Measurements from ENCODE around the gene JAKMIP2. TPM values are rescaled to one million over a fixed set of nuclear protein-coding genes. Genes with fewer than 3 reads are reported as not detected.

The JAKMIP2 gene
- total RNA-seq, 1 donor from 2014 or later, result 6.0 TPM

GRCh38 chr5:147539053-147539452, 243.5 kb downstream of the JAKMIP2 start:
- no peaks in the 10 kb centered on the region for H3K36me3 Mint-ChIP-seq (ENCODE audit: insufficient read depth)
- DNase-seq (ENCODE audit: low spot score, unreplicated experiment), result no peak
- no peaks in the 10 kb centered on the region for H3K9me3 Mint-ChIP-seq (ENCODE audit: low read depth)
- TF ChIP-seq, protein P1, sequence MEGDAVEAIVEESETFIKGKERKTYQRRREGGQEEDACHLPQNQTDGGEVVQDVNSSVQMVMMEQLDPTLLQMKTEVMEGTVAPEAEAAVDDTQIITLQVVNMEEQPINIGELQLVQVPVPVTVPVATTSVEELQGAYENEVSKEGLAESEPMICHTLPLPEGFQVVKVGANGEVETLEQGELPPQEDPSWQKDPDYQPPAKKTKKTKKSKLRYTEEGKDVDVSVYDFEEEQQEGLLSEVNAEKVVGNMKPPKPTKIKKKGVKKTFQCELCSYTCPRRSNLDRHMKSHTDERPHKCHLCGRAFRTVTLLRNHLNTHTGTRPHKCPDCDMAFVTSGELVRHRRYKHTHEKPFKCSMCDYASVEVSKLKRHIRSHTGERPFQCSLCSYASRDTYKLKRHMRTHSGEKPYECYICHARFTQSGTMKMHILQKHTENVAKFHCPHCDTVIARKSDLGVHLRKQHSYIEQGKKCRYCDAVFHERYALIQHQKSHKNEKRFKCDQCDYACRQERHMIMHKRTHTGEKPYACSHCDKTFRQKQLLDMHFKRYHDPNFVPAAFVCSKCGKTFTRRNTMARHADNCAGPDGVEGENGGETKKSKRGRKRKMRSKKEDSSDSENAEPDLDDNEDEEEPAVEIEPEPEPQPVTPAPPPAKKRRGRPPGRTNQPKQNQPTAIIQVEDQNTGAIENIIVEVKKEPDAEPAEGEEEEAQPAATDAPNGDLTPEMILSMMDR (IDR thresholded peaks at IDR 0.05; ENCODE audit: unreplicated experiment), result no peak
- no peaks in the 10 kb centered on the region for H3K27me3 Mint-ChIP-seq
- H3K27ac Mint-ChIP-seq, result no peak overlapping the region
- H3K4me3 Mint-ChIP-seq (ENCODE audit: low read depth), result no peak overlapping the region
- H3K4me1 Mint-ChIP-seq (ENCODE audit: low read depth), result peaks cover 3% of the 10 kb centered on the region

DNA sequence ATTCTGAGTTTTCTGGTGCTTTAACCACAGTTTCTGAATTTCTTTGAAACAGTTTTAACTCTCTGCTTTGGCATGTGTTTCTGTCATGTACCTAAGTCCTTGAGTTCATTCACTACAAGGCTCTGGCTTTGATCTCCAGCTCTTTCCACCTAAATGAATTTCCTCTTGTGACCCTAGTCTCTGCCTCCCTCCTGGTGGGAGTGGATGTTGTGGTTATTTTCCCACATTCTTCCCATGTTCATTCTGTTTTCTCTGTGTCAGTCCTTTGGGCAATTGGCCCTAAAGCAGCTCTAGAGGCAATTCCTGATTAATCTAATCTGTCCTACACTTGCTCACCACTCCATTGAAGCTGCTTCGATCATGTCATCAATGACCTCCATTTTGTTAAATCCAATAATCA, 244.3 kb downstream of the JAKMIP2 start:
- H3K9me3 Mint-ChIP-seq (ENCODE audit: low read depth), result no peaks in the 10 kb centered on the region
- no peak for DNase-seq (ENCODE audit: low spot score, unreplicated experiment)
- H3K4me1 Mint-ChIP-seq (ENCODE audit: low read depth), result peaks cover 3% of the 10 kb centered on the region
- no peak overlapping the region for H3K27ac Mint-ChIP-seq
- TF ChIP-seq, protein P1 (IDR thresholded peaks at IDR 0.05; ENCODE audit: unreplicated experiment), result no peak
- no peaks in the 10 kb centered on the region for H3K27me3 Mint-ChIP-seq
- no peaks in the 10 kb centered on the region for H3K36me3 Mint-ChIP-seq (ENCODE audit: insufficient read depth)
- H3K4me3 Mint-ChIP-seq (ENCODE audit: low read depth), result no peak overlapping the region

Other genes with a start within 250 kb of the JAKMIP2 start
- 3,409 and 3,546 TPM in 2 replicates for gene SPINK1, start 48.9 kb upstream of the JAKMIP2 start, total RNA-seq
- not detected in 2 replicates for gene SCGB3A2, start 96.0 kb upstream of the JAKMIP2 start, total RNA-seq
- gene C5orf46, start 123.8 kb upstream of the JAKMIP2 start, total RNA-seq, result not detected in 2 replicates

Data from progenitor cell of endocrine pancreas (in vitro differentiated cells).